GM12878 (cell line): ENCODE data around the gene HOXA1. TPM values are rescaled to one million over a fixed set of nuclear protein-coding genes. Genes with fewer than 3 reads are reported as not detected.

ENCODE experiments used
- ATAC-seq: fragments of 200-7000 bp; cut with Tn5 transposase; 3 replicates; pipeline ENCODE4 v1.9.1; 2020; ENCODE audit warnings: mild to moderate bottlenecking, moderate library complexity
- BruUV-seq: library from RNA; stranded (reverse); fragments of 400-500 nt; replicated peaks from 2 replicates; lab custom pipeline; 2021; lab: Mats Ljungman, UMichigan
- CTCF ChIA-PET: fragments of 300-600 bp; sonication (Branson Sonifier 250); formaldehyde crosslinking; extraction: SDS; loops from one replicate; lab custom pipeline; 2021; ENCODE audit warnings: inconsistent platforms; lab: Yijun Ruan, JAX
- POLR2A ChIA-PET: fragments of 350-600 bp; formaldehyde crosslinking; extraction: SDS; loops from one replicate; lab custom pipeline; 2021; ENCODE audit warnings: inconsistent platforms; lab: Charles Lee
- RAD21 ChIA-PET: fragments of 300-600 bp; sonication (Branson Sonifier 250); formaldehyde crosslinking; loops from one replicate; lab custom pipeline; 2023; ENCODE audit warnings: antibody characterized with exemption; ENCODE audit not compliant: unreplicated experiment; lab: Charles Lee
- SMC1A ChIA-PET: fragments of 300-600 bp; sonication (Branson Sonifier 250); formaldehyde crosslinking; loops from one replicate; lab custom pipeline; 2023; ENCODE audit not compliant: unreplicated experiment, uncharacterized antibody; lab: Charles Lee
- DNase-seq: peaks from one replicate; pipeline ENCODE4 v3.0.0-alpha.2; 2011; ENCODE audit warnings: low read depth, low spot score
- FAIRE-seq: peaks from 3 replicates; lab custom pipeline; 2011; peaks lifted over from hg19 to GRCh38; lab: Jason Lieb, UNC
- H2AFZ ChIP-seq: 2 replicates; pipeline ENCODE4 v1.6.0; 2011; ENCODE audit warnings: low read depth, low read length, control low read depth; ENCODE audit not compliant: control insufficient read depth
- H3K27ac ChIP-seq: 2 replicates; pipeline ENCODE4 v1.5.1; 2011; ENCODE audit warnings: control low read depth; ENCODE audit not compliant: control insufficient read depth, insufficient read depth
- H3K27me3 ChIP-seq, 2 experiments: replicated peaks in 1 of 2; 2 replicates each; pipeline versions ENCODE4 v1.6.0 to v1.6.1; 2011; ENCODE audit warnings: low read length in 1 of 2; ENCODE audit not compliant: control insufficient read depth in 2 of 2, insufficient read depth in 2 of 2
- H3K36me3 ChIP-seq, 2 experiments: 2 replicates each; pipeline ENCODE4 v1.5.1; 2011; ENCODE audit warnings: low read length in 1 of 2; ENCODE audit not compliant: control insufficient read depth in 2 of 2, insufficient read depth in 2 of 2
- H3K4me1 ChIP-seq: 2 replicates; pipeline ENCODE4 v1.6.1; 2011; ENCODE audit warnings: mild to moderate bottlenecking, low read length, moderate library complexity, mixed read lengths; ENCODE audit not compliant: control insufficient read depth, insufficient read depth
- H3K4me2 ChIP-seq: 2 replicates; pipeline ENCODE4 v1.6.0; 2011; ENCODE audit warnings: control low read depth; ENCODE audit not compliant: control insufficient read depth, insufficient read depth
- H3K4me3 ChIP-seq: fragments of 200-600 bp; sonication (generic); 2 replicates; pipeline ENCODE4 v1.5.1; 2016
- H3K79me2 ChIP-seq: 2 replicates; pipeline ENCODE4 v1.6.0; 2011; ENCODE audit warnings: low read length; ENCODE audit not compliant: control insufficient read depth, insufficient read depth
- H3K9ac ChIP-seq: 2 replicates; pipeline ENCODE4 v1.8.0; 2011; ENCODE audit warnings: low read length, control low read depth, mixed read lengths; ENCODE audit not compliant: control insufficient read depth, insufficient read depth
- H3K9me3 ChIP-seq: replicated peaks from 3 replicates; pipeline ENCODE4 v1.5.1; 2011; ENCODE audit warnings: mild to moderate bottlenecking, low read length; ENCODE audit not compliant: control insufficient read depth, insufficient read depth
- H4K20me1 ChIP-seq: 2 replicates; pipeline ENCODE4 v1.6.0; 2011; ENCODE audit not compliant: control insufficient read depth, insufficient read depth
- ASH2L ChIP-seq: fragments of 300-600, 200-600 bp; sonication (generic); IDR thresholded peaks from 2 replicates; pipeline ENCODE4 v1.6.1; 2017; ENCODE audit warnings: low read depth, mild to moderate bottlenecking, borderline replicate concordance
- EZH2 ChIP-seq: IDR thresholded peaks from 2 replicates; pipeline ENCODE4 v1.6.1; 2012; ENCODE audit warnings: low read depth, mild to moderate bottlenecking, control low read depth, inconsistent platforms, low read length, borderline replicate concordance; ENCODE audit not compliant: control insufficient read depth
- FOXK2 ChIP-seq: fragments of 450-650 bp; IDR thresholded peaks from 2 replicates; pipeline ENCODE4 v1.6.1; 2017; ENCODE audit warnings: mild to moderate bottlenecking, moderate library complexity
- IKZF2 ChIP-seq, 2 experiments: fragments of 450-650 bp; IDR thresholded peaks; 2 replicates each; pipeline ENCODE4 v1.6.1; 2017; ENCODE audit warnings: mild to moderate bottlenecking in 2 of 2, moderate library complexity in 2 of 2
- MYB ChIP-seq: fragments of 150-350 bp; IDR thresholded peaks from 2 replicates; pipeline ENCODE4 v1.6.1; 2014; ENCODE audit warnings: mild to moderate bottlenecking, low read depth, low read length, borderline replicate concordance
- SREBF2 ChIP-seq: IDR thresholded peaks from 2 replicates; pipeline ENCODE4 v1.6.1; 2012; ENCODE audit warnings: mild to moderate bottlenecking, low read length
- WGBS: methylation state at CpG from one replicate; pipeline ENCODE4 v1.1.6; 2016; ENCODE audit warnings: low lambda C conversion rate; ENCODE audit not compliant: insufficient replicate concordance, insufficient coverage; ENCODE audit errors: missing lambda C conversion rate; 5-methylcytosine and 5-hydroxymethylcytosine counted together
- in situ Hi-C: fragments of 300-500 bp; cut with MboI; formaldehyde crosslinking; loops from 9 replicates; pipeline ENCODE4 v1.14.3; 2018; ENCODE audit warnings: mixed read lengths
- intact Hi-C: fragments of 100-400 bp; cut with micrococcal nuclease; formaldehyde crosslinking; loops from one replicate; pipeline ENCODE4 v1.14.2; 2022; ENCODE audit not compliant: unreplicated experiment
- polyA plus RNA-seq, 11 experiments: library from polyadenylated mRNA; depleted of rRNA in 4 of 11; unstranded in 6 of 11; stranded (reverse) in 5 of 11; fragments of >200 nt; fragmentation: Nextera tagmentation in 4 of 11; fragmentation: Illumina TruSeq in 1 of 11; extraction: Ambion mirVana in 4 of 11; extraction: Trizol in 1 of 11; gene quantifications; 1 replicate in 1 of 11; 2 replicates in 10 of 11; pipeline versions ENCODE4 v1.2.1 to v1.2.3, GENCODE V29; 2011 to 2016; ENCODE audit warnings: inconsistent platforms in 2 of 11, missing spikeins in 2 of 11, low read depth in 1 of 11
- total RNA-seq, 4 experiments: library from RNA; depleted of rRNA in 3 of 4; stranded (reverse); fragments of >200 nt in 3 of 4; fragmentation: Illumina TruSeq in 1 of 4; extraction: Trizol in 1 of 4; gene quantifications; 2 replicates each; pipeline versions ENCODE4 v1.2.1 to v1.2.3, GENCODE V29; 2013 to 2021
- TF ChIP-seq, protein P1 (sequence below): fragments of 450-650 bp; IDR thresholded peaks from 2 replicates; pipeline ENCODE4 v1.6.1; 2017; ENCODE audit warnings: antibody characterized with exemption, mild to moderate bottlenecking, moderate library complexity
- TF ChIP-seq, protein P2 (sequence below): fragments of 450-650 bp; IDR thresholded peaks from 2 replicates; pipeline ENCODE4 v1.6.1; 2017; ENCODE audit warnings: mild to moderate bottlenecking, moderate library complexity
- TF ChIP-seq, protein P3 (sequence below): fragments of 450-650 bp; conservative IDR thresholded peaks from 2 replicates; pipeline ENCODE4 v1.6.1; 2017; ENCODE audit warnings: mild to moderate bottlenecking, moderate library complexity

Gene HOXA1
- total and polyA plus RNA-seq, 10 of the 15 experiments (the other 5 are each of a cell fraction or from before 2014, with no cell fraction given) = 0.06 to 1.7 (median 0.18) TPM; not detected in 3

DNA sequence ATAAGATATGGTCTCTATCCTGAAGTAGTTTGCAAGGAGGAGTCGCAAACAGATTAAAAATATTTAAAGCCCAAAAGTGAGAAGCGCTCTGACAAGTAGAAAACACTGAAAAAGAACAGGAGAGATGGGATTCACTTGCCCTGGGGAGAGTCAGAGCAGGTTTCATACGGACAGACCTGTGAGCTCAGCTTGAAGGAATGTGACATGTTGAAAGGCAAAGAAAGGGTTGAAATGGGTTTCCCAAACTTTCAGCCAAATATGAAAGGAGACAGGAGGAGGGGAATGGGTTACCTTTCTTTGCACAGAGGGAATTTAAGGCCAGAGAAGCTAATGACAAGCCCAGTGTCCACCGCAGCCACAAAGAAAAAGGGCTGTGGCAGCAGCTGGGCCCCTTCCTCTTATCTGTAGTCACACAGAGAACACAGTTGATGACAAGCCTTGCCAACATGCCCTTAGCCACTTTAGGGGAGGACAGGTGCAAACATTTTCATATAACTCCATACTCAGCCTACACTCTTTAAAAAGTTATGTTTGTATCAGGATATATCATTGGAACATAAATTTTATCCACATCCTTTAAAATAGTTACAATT lies 14.9 kb downstream of the HOXA1 start:
- Histone ChIP-seq H3K27ac (no peak overlapping the region), H3K9me3 (no peaks in the 10 kb centered on the region), H3K4me3 (no peak overlapping the region), H3K4me2 (no peak overlapping the region), H3K27me3 (no peaks in the 10 kb centered on the region), H4K20me1 (no peaks in the 10 kb centered on the region), H3K9ac (no peak overlapping the region), H3K4me1 (no peaks in the 10 kb centered on the region), H2AFZ (no peak overlapping the region), H3K79me2 (no peaks in the 10 kb centered on the region), H3K36me3 (no peaks in the 10 kb centered on the region)
- DNase-seq = no peak
- TF ChIP-seq FOXK2 (no peak), SREBF2 (no peak), MYB (no peak), ASH2L (no peak), EZH2 (no peak), IKZF2 (IDR thresholded peaks at IDR 0.05) (no peak)
- TF ChIP-seq, protein P1, sequence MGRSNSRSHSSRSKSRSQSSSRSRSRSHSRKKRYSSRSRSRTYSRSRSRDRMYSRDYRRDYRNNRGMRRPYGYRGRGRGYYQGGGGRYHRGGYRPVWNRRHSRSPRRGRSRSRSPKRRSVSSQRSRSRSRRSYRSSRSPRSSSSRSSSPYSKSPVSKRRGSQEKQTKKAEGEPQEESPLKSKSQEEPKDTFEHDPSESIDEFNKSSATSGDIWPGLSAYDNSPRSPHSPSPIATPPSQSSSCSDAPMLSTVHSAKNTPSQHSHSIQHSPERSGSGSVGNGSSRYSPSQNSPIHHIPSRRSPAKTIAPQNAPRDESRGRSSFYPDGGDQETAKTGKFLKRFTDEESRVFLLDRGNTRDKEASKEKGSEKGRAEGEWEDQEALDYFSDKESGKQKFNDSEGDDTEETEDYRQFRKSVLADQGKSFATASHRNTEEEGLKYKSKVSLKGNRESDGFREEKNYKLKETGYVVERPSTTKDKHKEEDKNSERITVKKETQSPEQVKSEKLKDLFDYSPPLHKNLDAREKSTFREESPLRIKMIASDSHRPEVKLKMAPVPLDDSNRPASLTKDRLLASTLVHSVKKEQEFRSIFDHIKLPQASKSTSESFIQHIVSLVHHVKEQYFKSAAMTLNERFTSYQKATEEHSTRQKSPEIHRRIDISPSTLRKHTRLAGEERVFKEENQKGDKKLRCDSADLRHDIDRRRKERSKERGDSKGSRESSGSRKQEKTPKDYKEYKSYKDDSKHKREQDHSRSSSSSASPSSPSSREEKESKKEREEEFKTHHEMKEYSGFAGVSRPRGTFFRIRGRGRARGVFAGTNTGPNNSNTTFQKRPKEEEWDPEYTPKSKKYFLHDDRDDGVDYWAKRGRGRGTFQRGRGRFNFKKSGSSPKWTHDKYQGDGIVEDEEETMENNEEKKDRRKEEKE = no peak
- TF ChIP-seq, protein P2, sequence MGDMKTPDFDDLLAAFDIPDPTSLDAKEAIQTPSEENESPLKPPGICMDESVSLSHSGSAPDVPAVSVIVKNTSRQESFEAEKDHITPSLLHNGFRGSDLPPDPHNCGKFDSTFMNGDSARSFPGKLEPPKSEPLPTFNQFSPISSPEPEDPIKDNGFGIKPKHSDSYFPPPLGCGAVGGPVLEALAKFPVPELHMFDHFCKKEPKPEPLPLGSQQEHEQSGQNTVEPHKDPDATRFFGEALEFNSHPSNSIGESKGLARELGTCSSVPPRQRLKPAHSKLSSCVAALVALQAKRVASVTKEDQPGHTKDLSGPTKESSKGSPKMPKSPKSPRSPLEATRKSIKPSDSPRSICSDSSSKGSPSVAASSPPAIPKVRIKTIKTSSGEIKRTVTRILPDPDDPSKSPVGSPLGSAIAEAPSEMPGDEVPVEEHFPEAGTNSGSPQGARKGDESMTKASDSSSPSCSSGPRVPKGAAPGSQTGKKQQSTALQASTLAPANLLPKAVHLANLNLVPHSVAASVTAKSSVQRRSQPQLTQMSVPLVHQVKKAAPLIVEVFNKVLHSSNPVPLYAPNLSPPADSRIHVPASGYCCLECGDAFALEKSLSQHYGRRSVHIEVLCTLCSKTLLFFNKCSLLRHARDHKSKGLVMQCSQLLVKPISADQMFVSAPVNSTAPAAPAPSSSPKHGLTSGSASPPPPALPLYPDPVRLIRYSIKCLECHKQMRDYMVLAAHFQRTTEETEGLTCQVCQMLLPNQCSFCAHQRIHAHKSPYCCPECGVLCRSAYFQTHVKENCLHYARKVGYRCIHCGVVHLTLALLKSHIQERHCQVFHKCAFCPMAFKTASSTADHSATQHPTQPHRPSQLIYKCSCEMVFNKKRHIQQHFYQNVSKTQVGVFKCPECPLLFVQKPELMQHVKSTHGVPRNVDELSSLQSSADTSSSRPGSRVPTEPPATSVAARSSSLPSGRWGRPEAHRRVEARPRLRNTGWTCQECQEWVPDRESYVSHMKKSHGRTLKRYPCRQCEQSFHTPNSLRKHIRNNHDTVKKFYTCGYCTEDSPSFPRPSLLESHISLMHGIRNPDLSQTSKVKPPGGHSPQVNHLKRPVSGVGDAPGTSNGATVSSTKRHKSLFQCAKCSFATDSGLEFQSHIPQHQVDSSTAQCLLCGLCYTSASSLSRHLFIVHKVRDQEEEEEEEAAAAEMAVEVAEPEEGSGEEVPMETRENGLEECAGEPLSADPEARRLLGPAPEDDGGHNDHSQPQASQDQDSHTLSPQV = no peak
- TF ChIP-seq, protein P3, sequence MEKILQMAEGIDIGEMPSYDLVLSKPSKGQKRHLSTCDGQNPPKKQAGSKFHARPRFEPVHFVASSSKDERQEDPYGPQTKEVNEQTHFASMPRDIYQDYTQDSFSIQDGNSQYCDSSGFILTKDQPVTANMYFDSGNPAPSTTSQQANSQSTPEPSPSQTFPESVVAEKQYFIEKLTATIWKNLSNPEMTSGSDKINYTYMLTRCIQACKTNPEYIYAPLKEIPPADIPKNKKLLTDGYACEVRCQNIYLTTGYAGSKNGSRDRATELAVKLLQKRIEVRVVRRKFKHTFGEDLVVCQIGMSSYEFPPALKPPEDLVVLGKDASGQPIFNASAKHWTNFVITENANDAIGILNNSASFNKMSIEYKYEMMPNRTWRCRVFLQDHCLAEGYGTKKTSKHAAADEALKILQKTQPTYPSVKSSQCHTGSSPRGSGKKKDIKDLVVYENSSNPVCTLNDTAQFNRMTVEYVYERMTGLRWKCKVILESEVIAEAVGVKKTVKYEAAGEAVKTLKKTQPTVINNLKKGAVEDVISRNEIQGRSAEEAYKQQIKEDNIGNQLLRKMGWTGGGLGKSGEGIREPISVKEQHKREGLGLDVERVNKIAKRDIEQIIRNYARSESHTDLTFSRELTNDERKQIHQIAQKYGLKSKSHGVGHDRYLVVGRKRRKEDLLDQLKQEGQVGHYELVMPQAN = no peak
- ChIA-PET POLR2A (interaction anchor here (0.7 to 2.5 kb wide), 2 partner anchors 16 to 218 kb away, joined by 4 to 6 read pairs; no protein-coding TSS in a partner anchor), SMC1A (interaction anchor here (1.0 to 6.5 kb wide), 3 partner anchors 13 to 52 kb away, joined by 3 to 110 read pairs (median 5); partner anchors contain the start of gene HOXA1), RAD21 (interaction anchor here (0.5 to 1.4 kb wide), 3 partner anchors 10 to 69 kb away, joined by 3 read pairs; no protein-coding TSS in a partner anchor), CTCF (interaction anchor here (1.2 kb wide), 1 partner anchor 227 kb away, joined by 4 read pairs; no protein-coding TSS in a partner anchor)
- intact Hi-C loops (no loop called here), in situ Hi-C loops (no loop called here)
- BruUV-seq = no TSS peak
- FAIRE-seq = no peak
- ATAC-seq = no peak
- 58% methylated on average over 4 of the region's 4 CpGs for WGBS
